Measurements from ENCODE around the gene SIGLEC12.
"Not testable (repeated sequence)": the region's sequence is repeated elsewhere in the genome, so short reads cannot be mapped to it uniquely, and the experiment has no call there.

The SIGLEC12 gene

GRCh38 chr19:51521781-51522180 is 20.2 kb upstream of the SIGLEC12 start:
- DNase-seq, result no peak

DNA sequence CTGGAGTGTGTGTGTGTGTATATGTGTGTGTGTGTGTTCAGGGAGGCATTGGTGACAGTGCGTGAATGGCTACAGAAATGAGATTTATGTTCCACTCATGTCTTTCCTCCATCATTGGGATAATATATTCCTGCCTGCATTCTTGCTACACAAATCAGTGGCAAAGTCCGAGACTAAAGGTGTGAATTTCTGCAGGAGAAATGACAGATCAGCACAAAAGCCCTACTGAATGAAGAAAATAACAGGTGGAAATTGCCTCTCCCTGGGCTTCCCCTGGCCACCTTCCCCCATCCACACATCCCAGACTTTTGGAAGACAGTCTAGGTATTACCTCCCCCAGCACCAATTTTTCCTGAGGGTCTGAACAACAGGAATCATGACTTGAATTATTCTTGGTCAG is 19.8 kb upstream of the SIGLEC12 start:
- DNase-seq, result no peak

- no peak for DNase-seq
Observed at GRCh38 chr19:51520728-51521127, 19.1 kb upstream of the SIGLEC12 start.

- DNase-seq, result peak in 1 of 2 experiments; percentile 77
Observed at GRCh38 chr19:51514866-51515481, 13.4 kb upstream of the SIGLEC12 start.

GRCh38 chr19:51513968-51514367 is 12.4 kb upstream of the SIGLEC12 start:
- no peak for DNase-seq

DNA sequence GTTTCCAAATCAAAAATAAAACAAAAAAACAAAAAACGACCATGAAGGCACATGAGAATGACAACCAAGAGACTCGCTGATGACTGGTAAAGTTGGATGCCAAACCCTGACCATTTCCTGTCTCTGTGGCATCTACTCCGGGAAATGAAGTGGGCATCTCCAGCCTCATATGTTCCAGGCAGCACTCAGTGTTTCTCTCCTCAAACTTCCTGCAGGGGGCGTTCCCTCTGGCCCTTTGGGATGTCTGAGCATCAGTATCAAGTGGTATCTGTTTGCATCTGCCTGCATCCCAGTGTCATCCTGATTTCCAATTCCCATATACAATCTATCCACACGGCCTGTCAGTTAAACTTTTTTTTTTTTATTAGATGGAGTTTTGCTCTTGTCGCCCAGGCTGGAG is 9.8 kb upstream of the SIGLEC12 start:
- peak in 1 of 2 experiments; percentile 42 for DNase-seq

GRCh38 chr19:51509823-51510660 is 8.4 kb upstream of the SIGLEC12 start:
- no peak for DNase-seq

- no peak for DNase-seq
Observed at GRCh38 chr19:51508059-51508733, 6.6 kb upstream of the SIGLEC12 start.

DNA sequence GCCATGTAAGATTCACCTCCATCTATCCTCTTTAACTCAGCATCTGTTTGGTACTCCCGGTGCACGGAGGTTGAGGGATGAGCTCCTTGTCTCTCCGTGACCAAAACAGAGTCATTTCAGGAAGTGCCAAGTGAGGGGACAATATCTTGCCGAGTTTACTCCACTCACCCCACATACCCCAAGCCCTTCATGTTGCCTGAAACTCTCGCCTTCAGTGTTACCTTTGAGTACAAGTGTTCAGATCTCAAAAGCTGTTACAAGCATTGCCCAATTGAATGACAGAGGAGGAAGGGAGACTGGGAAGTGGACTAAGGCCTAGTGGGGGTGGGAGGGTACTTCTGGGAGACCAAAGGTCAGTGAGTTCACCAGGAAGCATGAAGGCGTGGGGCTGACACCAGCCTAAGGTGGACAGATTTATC is 6.0 kb upstream of the SIGLEC12 start:
- no peak for DNase-seq

DNA sequence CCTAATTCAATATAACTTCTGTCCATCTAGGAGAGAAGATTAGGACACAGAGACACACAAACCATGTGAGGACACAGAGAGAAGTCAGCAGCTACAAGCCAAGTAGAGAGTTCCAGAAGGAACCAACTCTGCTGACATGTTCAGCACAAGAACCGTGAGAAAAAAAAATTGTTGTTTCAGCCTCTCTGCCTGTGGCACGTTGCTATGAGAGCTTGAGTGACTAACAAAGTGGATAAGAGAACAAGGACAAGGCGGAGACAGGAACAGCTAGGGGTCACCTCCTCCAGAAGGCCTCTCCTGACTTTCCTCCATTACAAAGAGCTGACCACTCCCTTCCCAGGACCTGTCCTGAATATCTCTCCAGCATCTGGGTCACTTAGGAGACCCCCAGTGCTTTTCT is 5.6 kb upstream of the SIGLEC12 start:
- DNase-seq, result no peak

DNA sequence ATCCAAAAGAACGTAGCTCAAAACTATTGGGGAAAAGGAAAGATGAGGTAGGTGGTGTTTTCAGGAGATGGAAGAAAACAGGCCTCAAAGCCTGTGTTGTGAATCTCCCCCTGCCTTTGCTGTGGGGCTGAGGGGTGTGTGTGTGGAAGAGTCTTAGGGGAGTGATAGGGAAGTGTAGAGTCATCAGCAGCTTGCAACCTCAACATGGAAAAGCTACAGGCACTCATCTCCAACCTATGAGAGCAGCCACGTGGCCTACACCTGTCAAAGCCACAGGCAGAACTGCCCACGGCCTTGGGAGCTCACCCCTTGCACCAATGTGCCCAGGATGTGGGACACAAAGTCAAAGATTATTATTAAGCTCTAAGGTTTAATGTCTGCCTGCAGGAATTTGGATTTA is 4.3 kb upstream of the SIGLEC12 start:
- DNase-seq, result no peak

GRCh38 chr19:51503896-51504295 is 2.3 kb upstream of the SIGLEC12 start:
- no peak for DNase-seq

DNA sequence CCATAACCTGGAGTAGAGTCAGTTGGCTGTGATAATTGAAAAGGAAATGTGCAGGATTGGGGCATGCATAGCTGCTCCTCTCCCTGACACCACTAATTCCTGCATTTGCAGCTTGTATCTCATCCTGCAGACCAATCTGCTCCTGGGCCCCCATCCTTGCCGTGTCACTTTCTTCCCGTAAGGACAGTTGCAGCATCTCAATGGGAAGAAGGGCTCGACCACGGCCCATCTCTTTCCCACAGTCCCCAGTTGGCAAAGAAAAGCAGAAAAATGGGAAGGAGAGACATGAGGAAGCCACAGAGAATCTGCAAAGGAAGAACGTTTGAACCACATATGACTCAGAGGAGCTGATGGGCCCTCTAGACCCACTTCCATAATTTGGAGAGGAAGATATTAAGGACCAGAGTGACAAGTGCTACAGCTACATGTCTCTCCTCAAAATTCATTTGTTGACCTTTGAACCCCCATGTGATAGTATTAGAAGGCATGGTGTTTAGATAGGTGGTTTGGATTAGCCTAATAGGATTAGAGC is 1.8 kb upstream of the SIGLEC12 start:
- DNase-seq, result no peak

GRCh38 chr19:51500931-51501330 is 669 bp downstream of the SIGLEC12 start:
- DNase-seq, result not testable (repeated sequence)

GRCh38 chr19:51497666-51498065 is 3.9 kb downstream of the SIGLEC12 start:
- no peak for DNase-seq

GRCh38 chr19:51493776-51494175 is 7.8 kb downstream of the SIGLEC12 start:
- DNase-seq, result no peak

- DNase-seq, result no peak
Observed at GRCh38 chr19:51491586-51491985, 10.0 kb downstream of the SIGLEC12 start.

DNA sequence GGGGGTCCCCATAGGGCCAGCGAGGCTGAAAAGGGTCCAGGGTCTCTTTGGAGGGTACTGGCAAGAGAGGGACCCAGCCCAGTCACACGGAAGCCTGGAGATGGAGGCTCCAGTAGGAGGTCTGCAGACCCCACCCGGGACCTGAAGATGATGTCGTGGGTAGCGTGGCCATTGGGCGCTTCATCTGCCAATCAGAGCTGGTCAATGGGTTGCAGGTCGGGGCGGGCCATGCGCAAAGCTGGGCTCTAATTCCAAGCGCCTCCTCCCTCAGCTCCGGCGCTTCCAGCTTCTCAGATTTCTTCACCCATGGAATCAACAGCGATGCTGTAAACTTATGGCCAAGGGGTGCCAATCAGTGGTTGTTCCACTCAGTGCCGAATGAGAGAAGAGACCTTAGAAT is 10.9 kb downstream of the SIGLEC12 start:
- DNase-seq, result no peak

GRCh38 chr19:51489113-51489512 is 12.5 kb downstream of the SIGLEC12 start:
- DNase-seq, result no peak

DNA sequence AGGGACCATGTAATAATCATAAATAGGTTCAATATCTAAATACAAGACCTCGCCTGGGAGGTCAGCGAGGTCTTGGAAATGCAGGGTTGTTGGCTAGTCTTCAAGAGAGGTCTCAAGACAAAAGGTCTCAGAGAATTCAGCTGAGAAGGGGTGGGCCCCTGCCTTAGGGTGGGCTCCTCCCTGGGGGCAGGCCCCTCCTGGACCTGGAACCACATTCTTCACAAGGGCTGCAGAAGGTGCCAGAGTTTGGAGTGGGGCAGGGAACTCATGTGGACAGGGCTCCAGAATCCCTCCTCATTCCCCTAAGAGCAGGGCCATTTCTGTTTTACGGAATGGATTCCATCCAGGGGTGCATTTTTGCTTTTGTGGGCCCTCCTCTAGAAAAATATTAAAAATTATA is 13.1 kb downstream of the SIGLEC12 start:
- DNase-seq, result no peak

- no peak for DNase-seq
Observed at GRCh38 chr19:51485960-51486660, 15.5 kb downstream of the SIGLEC12 start.

DNA sequence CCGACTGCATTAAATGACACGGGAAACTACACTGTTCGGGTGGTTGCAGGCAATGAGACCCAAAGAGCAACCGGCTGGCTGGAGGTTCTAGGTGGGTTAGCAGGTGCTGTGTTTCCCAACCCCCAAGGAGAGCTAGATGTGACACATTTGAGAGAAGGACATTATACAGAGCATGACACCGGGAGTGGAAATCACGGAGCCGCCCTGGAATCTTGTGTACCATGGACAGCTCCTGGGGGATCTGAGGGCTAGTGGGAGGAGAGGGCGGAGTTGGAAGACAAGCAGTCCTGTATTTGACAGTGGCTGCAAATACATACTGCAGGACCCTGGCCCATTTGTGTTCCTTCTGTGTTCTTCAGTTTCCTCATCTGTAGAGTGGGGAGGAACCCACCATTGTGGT is 21.0 kb downstream of the SIGLEC12 start:
- no peak for DNase-seq

All from NCI-H526 (cell line).